ENCODE measurements around the gene ADAMTS6.

GRCh38 chr5:65120371-65120967 lies 361.3 kb downstream of the ADAMTS6 start:
- TF ChIP-seq CTCF (IDR thresholded peaks at IDR 0.05; ENCODE audit: low read depth, low read length, poor library complexity, severe bottlenecking) (no peak), EZH2phosphoT487 (IDR thresholded peaks at IDR 0.05; ENCODE audit: borderline replicate concordance, low read length) (no peak)
